BE2C (cell line): Measurements from ENCODE around the gene GRIK4.

Source experiments
- DNase-seq: peaks from one replicate; pipeline ENCODE4 v3.0.0-alpha.2; 2020
- H3K27me3 ChIP-seq: fragments of 250-450 bp; sonication (Bioruptor Pico); 2 replicates; pipeline ENCODE4 v1.5.1; 2020; ENCODE audit warnings: mild to moderate bottlenecking
- H3K36me3 ChIP-seq: fragments of 250-450 bp; sonication (Bioruptor Pico); 2 replicates; pipeline ENCODE4 v1.5.1; 2020; ENCODE audit warnings: mild to moderate bottlenecking
- H3K4me1 ChIP-seq: fragments of 250-450 bp; sonication (Bioruptor Pico); 2 replicates; pipeline ENCODE4 v1.5.1; 2020
- H3K4me3 ChIP-seq: 2 replicates; pipeline ENCODE4 v1.5.1; 2011; ENCODE audit warnings: low read depth, low read length
- H3K9me3 ChIP-seq: fragments of 250-450 bp; sonication (Bioruptor Pico); 2 replicates; pipeline ENCODE4 v1.5.1; 2020
- TF ChIP-seq, protein P1 (sequence below): IDR thresholded peaks from 2 replicates; pipeline ENCODE4 v1.5.1; 2012; ENCODE audit warnings: mild to moderate bottlenecking, low read depth, low read length

Gene GRIK4

DNA sequence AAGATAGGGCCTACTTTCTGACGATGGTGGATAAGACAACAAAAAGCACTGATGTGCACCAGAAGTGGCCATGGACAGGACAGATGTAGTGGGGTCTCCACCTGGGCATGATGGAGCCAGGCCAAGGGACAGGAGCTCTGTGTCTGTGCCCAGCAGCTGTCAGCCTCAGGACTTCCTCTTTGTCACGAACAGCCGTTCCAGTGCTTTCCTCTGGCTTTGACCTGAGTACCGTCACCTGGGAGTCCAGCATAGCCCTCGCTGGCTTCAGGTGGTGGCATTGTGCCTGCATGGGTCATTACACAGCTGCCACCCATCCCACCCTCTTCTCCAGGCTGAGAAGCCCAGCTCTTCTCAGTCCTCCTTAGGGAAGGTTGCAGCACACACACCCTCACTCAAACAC lies 137.8 kb downstream of the GRIK4 start:
- no peak for DNase-seq
- Histone ChIP-seq H3K4me3 (no peak overlapping the region), H3K9me3 (no peaks in the 10 kb centered on the region), H3K36me3 (no peaks in the 10 kb centered on the region), H3K27me3 (no peaks in the 10 kb centered on the region), H3K4me1 (no peaks in the 10 kb centered on the region)
- TF ChIP-seq, protein P1, sequence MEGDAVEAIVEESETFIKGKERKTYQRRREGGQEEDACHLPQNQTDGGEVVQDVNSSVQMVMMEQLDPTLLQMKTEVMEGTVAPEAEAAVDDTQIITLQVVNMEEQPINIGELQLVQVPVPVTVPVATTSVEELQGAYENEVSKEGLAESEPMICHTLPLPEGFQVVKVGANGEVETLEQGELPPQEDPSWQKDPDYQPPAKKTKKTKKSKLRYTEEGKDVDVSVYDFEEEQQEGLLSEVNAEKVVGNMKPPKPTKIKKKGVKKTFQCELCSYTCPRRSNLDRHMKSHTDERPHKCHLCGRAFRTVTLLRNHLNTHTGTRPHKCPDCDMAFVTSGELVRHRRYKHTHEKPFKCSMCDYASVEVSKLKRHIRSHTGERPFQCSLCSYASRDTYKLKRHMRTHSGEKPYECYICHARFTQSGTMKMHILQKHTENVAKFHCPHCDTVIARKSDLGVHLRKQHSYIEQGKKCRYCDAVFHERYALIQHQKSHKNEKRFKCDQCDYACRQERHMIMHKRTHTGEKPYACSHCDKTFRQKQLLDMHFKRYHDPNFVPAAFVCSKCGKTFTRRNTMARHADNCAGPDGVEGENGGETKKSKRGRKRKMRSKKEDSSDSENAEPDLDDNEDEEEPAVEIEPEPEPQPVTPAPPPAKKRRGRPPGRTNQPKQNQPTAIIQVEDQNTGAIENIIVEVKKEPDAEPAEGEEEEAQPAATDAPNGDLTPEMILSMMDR: no peak

DNA sequence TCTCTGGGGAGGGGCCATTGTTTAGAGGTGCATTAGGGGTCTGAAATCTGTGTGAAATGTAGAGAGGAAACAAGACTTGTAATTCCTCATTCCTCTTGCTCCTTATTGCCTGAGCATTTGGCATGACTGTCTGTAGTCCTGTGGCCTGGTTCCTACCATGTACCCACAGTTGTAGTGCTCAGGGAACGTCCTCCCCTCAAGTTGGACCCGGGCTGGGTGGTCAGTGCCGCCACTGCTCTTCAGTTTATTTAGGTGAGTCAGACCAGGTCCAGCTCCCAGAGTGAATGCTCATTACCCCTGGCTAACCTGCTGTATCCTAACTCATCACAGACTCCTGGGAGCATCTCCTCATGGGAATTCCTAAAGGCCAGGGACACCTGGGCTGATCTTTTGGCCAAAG lies 139.8 kb downstream of the GRIK4 start:
- no peaks in the 10 kb centered on the region for H3K4me1 ChIP-seq
- H3K27me3 ChIP-seq: no peaks in the 10 kb centered on the region
- H3K36me3 ChIP-seq: no peaks in the 10 kb centered on the region
- no peak overlapping the region for H3K4me3 ChIP-seq
- TF ChIP-seq, protein P1: no peak
- no peak for DNase-seq
- H3K9me3 ChIP-seq: no peaks in the 10 kb centered on the region

DNA sequence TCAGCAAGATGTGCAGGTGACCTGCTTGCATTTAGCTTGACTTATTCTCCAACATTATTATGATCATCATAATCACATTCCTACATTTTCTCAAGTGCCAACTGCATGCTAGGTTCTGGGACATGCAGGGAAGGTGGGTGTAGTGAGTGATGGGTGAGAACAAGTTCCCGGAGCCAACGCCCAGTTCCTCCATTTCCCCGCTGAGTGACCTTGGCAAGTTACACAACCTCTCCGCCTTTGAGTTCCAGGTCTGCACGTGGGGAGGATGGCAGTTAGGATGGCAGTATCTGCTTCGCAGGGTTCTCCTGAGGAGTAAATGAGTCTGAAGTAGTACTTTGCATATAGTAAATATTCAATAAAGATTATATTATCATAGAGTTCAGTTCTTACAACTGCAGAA lies 140.3 kb downstream of the GRIK4 start:
- no peaks in the 10 kb centered on the region for H3K36me3 ChIP-seq
- no peaks in the 10 kb centered on the region for H3K9me3 ChIP-seq
- H3K27me3 ChIP-seq: no peaks in the 10 kb centered on the region
- H3K4me1 ChIP-seq: no peaks in the 10 kb centered on the region
- no peak overlapping the region for H3K4me3 ChIP-seq
- TF ChIP-seq, protein P1: no peak
- no peak for DNase-seq

DNA sequence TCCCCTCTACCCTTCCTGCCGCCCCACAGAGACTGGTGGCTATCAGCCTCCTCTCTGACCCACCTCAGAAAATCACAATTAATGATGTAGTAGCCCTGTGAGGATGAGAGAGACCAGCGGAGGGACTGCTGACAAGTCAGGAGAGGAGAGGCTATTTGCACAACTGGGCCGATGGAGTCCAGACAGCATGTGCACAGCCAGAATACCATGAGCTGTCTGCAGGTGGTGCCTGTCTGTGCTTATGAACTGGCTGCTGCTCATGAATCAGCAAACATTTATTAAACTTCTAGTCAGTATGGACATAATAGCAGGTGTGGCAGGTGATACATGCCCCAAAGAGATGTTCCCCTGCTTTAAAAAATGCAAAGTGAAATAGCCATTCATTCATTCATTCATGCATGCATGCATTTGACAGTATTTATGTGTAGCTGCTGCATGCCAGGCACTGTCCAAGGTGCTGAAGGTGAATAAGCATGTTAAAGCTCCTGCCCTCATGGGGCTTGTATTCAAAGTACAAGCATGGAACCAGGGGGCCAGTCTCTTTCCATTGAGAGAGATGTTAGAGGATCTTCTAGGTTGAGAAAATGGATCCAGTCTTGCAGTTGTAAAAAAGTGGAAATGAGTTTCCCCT lies 141.3 kb downstream of the GRIK4 start:
- Histone ChIP-seq H3K4me1 (no peaks in the 10 kb centered on the region), H3K4me3 (no peak overlapping the region), H3K36me3 (no peaks in the 10 kb centered on the region), H3K9me3 (no peaks in the 10 kb centered on the region), H3K27me3 (no peaks in the 10 kb centered on the region)
- TF ChIP-seq, protein P1: no peak
- no peak for DNase-seq

DNA sequence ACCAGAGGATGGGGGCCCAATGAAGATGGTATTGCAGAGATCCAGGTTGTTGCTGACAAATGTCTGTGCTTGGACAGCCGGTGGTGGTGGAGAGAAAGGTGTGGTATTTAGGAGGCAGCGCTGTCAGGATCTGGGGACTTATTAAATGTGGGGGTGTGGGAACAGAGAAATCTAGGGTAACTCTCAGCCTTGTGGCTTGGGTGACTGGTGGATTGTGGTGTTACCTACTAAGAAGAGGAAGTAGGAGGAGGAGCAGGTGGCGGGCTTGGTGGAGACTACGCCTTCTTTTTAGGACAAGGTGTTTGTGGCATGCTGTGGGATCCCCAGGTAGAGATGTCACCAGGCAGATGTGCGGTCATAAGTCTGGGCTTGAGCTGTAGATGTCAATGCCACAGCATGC lies 144.0 kb downstream of the GRIK4 start:
- Histone ChIP-seq H3K9me3 (no peaks in the 10 kb centered on the region), H3K4me3 (no peak overlapping the region), H3K4me1 (no peaks in the 10 kb centered on the region), H3K27me3 (no peaks in the 10 kb centered on the region), H3K36me3 (no peaks in the 10 kb centered on the region)
- TF ChIP-seq, protein P1: no peak
- no peak for DNase-seq

DNA sequence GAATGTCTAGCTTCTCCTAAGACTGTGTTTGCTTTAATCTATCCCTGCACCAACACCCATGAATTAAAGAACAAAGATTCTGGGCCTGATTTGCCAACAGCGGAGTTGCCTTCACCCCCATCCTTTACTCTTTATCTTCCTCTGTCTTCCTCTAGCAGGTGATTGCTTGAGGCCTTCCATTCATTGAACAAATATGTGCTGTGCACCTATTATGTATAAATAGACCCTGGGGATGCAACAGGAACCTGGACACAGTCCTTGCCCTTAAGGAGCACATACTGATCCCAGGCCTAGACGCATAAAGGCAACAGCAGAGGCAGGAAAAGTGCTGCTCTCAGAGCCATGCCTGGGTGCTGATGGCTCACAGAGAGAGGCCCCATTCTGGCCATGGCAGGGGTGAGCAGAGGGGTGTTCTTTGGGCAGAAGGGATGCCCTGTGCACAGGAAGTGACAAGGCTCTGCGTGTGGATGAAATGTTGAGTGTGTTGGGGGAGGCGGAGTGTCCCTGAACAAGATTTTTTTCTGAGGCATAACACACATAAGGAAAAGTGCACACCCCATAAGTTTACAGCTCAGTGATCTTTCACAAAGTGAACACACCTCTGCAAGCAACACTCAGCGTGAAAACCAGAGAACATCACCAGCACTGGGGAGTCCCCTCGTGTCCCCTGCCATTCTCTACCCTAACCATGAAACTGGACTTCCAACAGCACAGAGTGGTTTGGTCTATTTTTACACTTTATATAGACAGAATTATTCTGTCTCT lies 145.9 kb downstream of the GRIK4 start:
- TF ChIP-seq, protein P1: no peak
- Histone ChIP-seq H3K4me1 (no peaks in the 10 kb centered on the region), H3K4me3 (no peak overlapping the region), H3K27me3 (no peaks in the 10 kb centered on the region), H3K9me3 (no peaks in the 10 kb centered on the region), H3K36me3 (no peaks in the 10 kb centered on the region)
- no peak for DNase-seq
